NCI-H2107 treated with DMSO at 0.1 percent for 48 hours (cell line): ENCODE data around the gene SEPTIN5.

ENCODE experiments used
- DNase-seq: peaks from one replicate; lab custom pipeline; 2025; ENCODE audit not compliant: unreplicated experiment; lab: John Stamatoyannopoulos, UW

The SEPTIN5 gene

GRCh38 chr22:19705181-19705934 is 8.9 kb upstream of the SEPTIN5 start:
- DNase-seq = no peak

- DNase-seq = no peak
These were observed 7.6 kb upstream of the SEPTIN5 start for GRCh38 chr22:19706661-19707151.

GRCh38 chr22:19707347-19708290 is 6.7 kb upstream of the SEPTIN5 start:
- no peak for DNase-seq

- DNase-seq = no peak
These were observed 5.8 kb upstream of the SEPTIN5 start for GRCh38 chr22:19708321-19709011.

GRCh38 chr22:19709063-19709769 is 5.1 kb upstream of the SEPTIN5 start:
- DNase-seq = no peak

GRCh38 chr22:19710020-19710768 is 4.1 kb upstream of the SEPTIN5 start:
- no peak for DNase-seq

- no peak for DNase-seq
These were observed 3.6 kb upstream of the SEPTIN5 start for GRCh38 chr22:19710769-19711106.

- DNase-seq = no peak
These were observed 1.1 kb upstream of the SEPTIN5 start for GRCh38 chr22:19713245-19713644.

GRCh38 chr22:19713650-19714311 is 522 bp upstream of the SEPTIN5 start:
- DNase-seq = no peak

GRCh38 chr22:19715188-19715930 is 1.1 kb downstream of the SEPTIN5 start:
- no peak for DNase-seq

GRCh38 chr22:19716041-19716828 is 1.9 kb downstream of the SEPTIN5 start:
- no peak for DNase-seq

- no peak for DNase-seq
These were observed 2.5 kb downstream of the SEPTIN5 start for GRCh38 chr22:19716829-19717105.

GRCh38 chr22:19717181-19717580 is 2.9 kb downstream of the SEPTIN5 start:
- no peak for DNase-seq

- no peak for DNase-seq
These were observed 3.6 kb downstream of the SEPTIN5 start for GRCh38 chr22:19717691-19718455.

GRCh38 chr22:19718456-19719049 is 4.2 kb downstream of the SEPTIN5 start:
- DNase-seq = no peak

GRCh38 chr22:19719050-19719482 is 4.8 kb downstream of the SEPTIN5 start:
- DNase-seq = no peak

GRCh38 chr22:19719488-19720021 is 5.3 kb downstream of the SEPTIN5 start:
- DNase-seq = no peak
